NCI-H526 treated with DMSO at 0.1 percent for 48 hours (cell line): ENCODE results near the gene ZCCHC14.
"Not testable (repeated sequence)": the region's sequence is repeated elsewhere in the genome, so short reads cannot be mapped to it uniquely, and the experiment has no call there.

ENCODE experiments used
- DNase-seq: peaks from one replicate; lab custom pipeline; 2025; lab: John Stamatoyannopoulos, UW

Gene ZCCHC14

GRCh38 chr16:87407511-87408112 lies 85.2 kb downstream of the ZCCHC14 start:
- no peak for DNase-seq

- no peak for DNase-seq
Measured at GRCh38 chr16:87406495-87407088, 86.2 kb downstream of the ZCCHC14 start.

- no peak for DNase-seq
Measured at GRCh38 chr16:87404764-87405625, 87.8 kb downstream of the ZCCHC14 start.

- DNase-seq, result no peak
Measured at GRCh38 chr16:87395181-87395842, 97.5 kb downstream of the ZCCHC14 start.

GRCh38 chr16:87393680-87394055 lies 99.2 kb downstream of the ZCCHC14 start:
- no peak for DNase-seq

- peak; percentile 9 for DNase-seq
Measured at GRCh38 chr16:87392821-87393679, 99.8 kb downstream of the ZCCHC14 start.

- DNase-seq, result peak; percentile 62
Measured at GRCh38 chr16:87391950-87392820, 100.6 kb downstream of the ZCCHC14 start, which contains the start of gene MAP1LC3B. MAP1LC3B (plus strand) TSS chr16:87392336; CDS start chr16:87392428, 92 bp downstream.

- DNase-seq, result no peak
Measured at GRCh38 chr16:87391324-87391949, 101.4 kb downstream of the ZCCHC14 start.

GRCh38 chr16:87390641-87391323 lies 102.0 kb downstream of the ZCCHC14 start:
- DNase-seq, result no peak

GRCh38 chr16:87389914-87390313 lies 102.9 kb downstream of the ZCCHC14 start:
- DNase-seq, result not testable (repeated sequence)

GRCh38 chr16:87389245-87389644 lies 103.6 kb downstream of the ZCCHC14 start:
- no peak for DNase-seq

GRCh38 chr16:87388818-87389134 lies 104.0 kb downstream of the ZCCHC14 start:
- DNase-seq, result no peak

GRCh38 chr16:87387942-87388817 lies 104.6 kb downstream of the ZCCHC14 start:
- DNase-seq, result peak; percentile 90

- DNase-seq, result not testable (repeated sequence)
Measured at GRCh38 chr16:87384875-87385167, 108.0 kb downstream of the ZCCHC14 start.

- DNase-seq, result no peak
Measured at GRCh38 chr16:87384162-87384874, 108.5 kb downstream of the ZCCHC14 start.

GRCh38 chr16:87383505-87384161 lies 109.2 kb downstream of the ZCCHC14 start, which contains the start of gene FBXO31:
FBXO31 (minus strand) TSS chr16:87383776; CDS start chr16:87383744, 32 bp downstream.
- peak; percentile 47 for DNase-seq

GRCh38 chr16:87382023-87382785 lies 110.6 kb downstream of the ZCCHC14 start:
- no peak for DNase-seq
